GM19463 (cell line): ENCODE measurements around the gene SORBS2.

ENCODE experiments used
- ATAC-seq: cut with Tn5 transposase; IDR thresholded peaks from one replicate; pipeline ENCODE4 v1.9.1; 2021; ENCODE audit warnings: mild to moderate bottlenecking, moderate library complexity; ENCODE audit not compliant: unreplicated experiment

The SORBS2 gene

GRCh38 chr4:185803022-185803421, 9.0 kb downstream of the SORBS2 start:
- no peak for ATAC-seq

GRCh38 chr4:185801471-185801870, 10.5 kb downstream of the SORBS2 start:
- ATAC-seq, result no peak

- ATAC-seq, result no peak
Observed at GRCh38 chr4:185800266-185800945, 11.6 kb downstream of the SORBS2 start.

- ATAC-seq, result no peak
Observed at GRCh38 chr4:185799442-185799841, 12.6 kb downstream of the SORBS2 start.

- no peak for ATAC-seq
Observed at GRCh38 chr4:185797596-185798338, 14.2 kb downstream of the SORBS2 start.

- no peak for ATAC-seq
Observed at GRCh38 chr4:185797018-185797417, 15.0 kb downstream of the SORBS2 start.

- no peak for ATAC-seq
Observed at GRCh38 chr4:185796176-185796575, 15.8 kb downstream of the SORBS2 start.

- no peak for ATAC-seq
Observed at GRCh38 chr4:185794637-185795036, 17.4 kb downstream of the SORBS2 start.

- ATAC-seq, result no peak
Observed at GRCh38 chr4:185793716-185794115, 18.3 kb downstream of the SORBS2 start.

GRCh38 chr4:185793116-185793485, 18.9 kb downstream of the SORBS2 start:
- ATAC-seq, result no peak

- no peak for ATAC-seq
Observed at GRCh38 chr4:185792384-185793115, 19.4 kb downstream of the SORBS2 start.

- ATAC-seq, result no peak
Observed at GRCh38 chr4:185787926-185788679, 23.9 kb downstream of the SORBS2 start.

GRCh38 chr4:185786422-185786821, 25.6 kb downstream of the SORBS2 start:
- no peak for ATAC-seq

- ATAC-seq, result no peak
Observed at GRCh38 chr4:185783574-185783973, 28.4 kb downstream of the SORBS2 start.

- no peak for ATAC-seq
Observed at GRCh38 chr4:185782523-185782922, 29.5 kb downstream of the SORBS2 start.

GRCh38 chr4:185781555-185782215, 30.3 kb downstream of the SORBS2 start:
- ATAC-seq, result no peak

GRCh38 chr4:185780472-185780871, 31.5 kb downstream of the SORBS2 start:
- no peak for ATAC-seq

- no peak for ATAC-seq
Observed at GRCh38 chr4:185779517-185779916, 32.5 kb downstream of the SORBS2 start.

- no peak for ATAC-seq
Observed at GRCh38 chr4:185778307-185778706, 33.7 kb downstream of the SORBS2 start.

- no peak for ATAC-seq
Observed at GRCh38 chr4:185775792-185776555, 36.0 kb downstream of the SORBS2 start.
